PC-3 (cell line): Measurements from ENCODE around the gene LTBP3.

Source experiments
- CTCF ChIP-seq: fragments of 300-600 bp; sonication (generic); conservative IDR thresholded peaks from 2 replicates; pipeline ENCODE4 v1.5.1; 2017; ENCODE audit warnings: antibody characterized with exemption, low read depth, mild to moderate bottlenecking, low read length
- EZH2 ChIP-seq: fragments of 300-600 bp; sonication (generic); IDR thresholded peaks from one replicate; pipeline ENCODE4 v1.6.1; 2017; ENCODE audit warnings: antibody characterized with exemption, mild to moderate bottlenecking, low read length; ENCODE audit not compliant: unreplicated experiment
- EZH2phosphoT487 ChIP-seq: fragments of 300-600 bp; sonication (generic); IDR thresholded peaks from 2 replicates; pipeline ENCODE4 v1.6.1; 2018; ENCODE audit warnings: mild to moderate bottlenecking, antibody characterized with exemption, low read length, borderline replicate concordance

GRCh38 chr11:65585396-65586246, 27.5 kb upstream of the LTBP3 start:
- TF ChIP-seq CTCF, result no peak
- TF ChIP-seq EZH2phosphoT487, result no peak
- no peak for TF ChIP-seq EZH2
